GM10266 (cell line): ENCODE measurements around the gene PLCB1.

ENCODE experiments used
- DNase-seq: peaks from one replicate; pipeline ENCODE4 v3.0.0; 2012; ENCODE audit errors: extremely low spot score
- TF ChIP-seq, protein P1 (sequence below): IDR thresholded peaks from 2 replicates; pipeline ENCODE4 v1.5.1; 2012; ENCODE audit warnings: mild to moderate bottlenecking, low read depth; ENCODE audit not compliant: control insufficient read depth, insufficient read depth; ENCODE audit errors: missing control alignments

The PLCB1 gene

DNA sequence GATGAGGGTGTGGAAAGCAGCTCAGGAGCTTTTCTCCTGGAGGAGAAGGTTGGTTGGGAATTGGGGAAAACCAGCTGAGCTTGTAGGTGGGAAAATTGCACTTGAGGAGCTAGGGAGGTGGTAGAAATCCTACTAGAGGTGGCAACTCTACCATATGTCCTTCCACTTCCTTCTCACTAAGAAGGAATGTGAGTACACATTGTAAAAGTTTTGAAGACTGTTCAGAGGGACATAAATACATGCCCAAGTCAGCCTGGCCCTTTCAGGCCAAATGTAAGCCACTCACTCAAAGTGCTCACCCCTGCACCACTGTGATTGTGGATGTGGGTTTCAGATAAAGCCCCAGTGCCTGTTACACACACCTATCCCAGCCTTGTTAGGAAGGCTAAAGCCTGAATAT, 646.3 kb downstream of the PLCB1 start:
- no peak for DNase-seq
- TF ChIP-seq, protein P1, sequence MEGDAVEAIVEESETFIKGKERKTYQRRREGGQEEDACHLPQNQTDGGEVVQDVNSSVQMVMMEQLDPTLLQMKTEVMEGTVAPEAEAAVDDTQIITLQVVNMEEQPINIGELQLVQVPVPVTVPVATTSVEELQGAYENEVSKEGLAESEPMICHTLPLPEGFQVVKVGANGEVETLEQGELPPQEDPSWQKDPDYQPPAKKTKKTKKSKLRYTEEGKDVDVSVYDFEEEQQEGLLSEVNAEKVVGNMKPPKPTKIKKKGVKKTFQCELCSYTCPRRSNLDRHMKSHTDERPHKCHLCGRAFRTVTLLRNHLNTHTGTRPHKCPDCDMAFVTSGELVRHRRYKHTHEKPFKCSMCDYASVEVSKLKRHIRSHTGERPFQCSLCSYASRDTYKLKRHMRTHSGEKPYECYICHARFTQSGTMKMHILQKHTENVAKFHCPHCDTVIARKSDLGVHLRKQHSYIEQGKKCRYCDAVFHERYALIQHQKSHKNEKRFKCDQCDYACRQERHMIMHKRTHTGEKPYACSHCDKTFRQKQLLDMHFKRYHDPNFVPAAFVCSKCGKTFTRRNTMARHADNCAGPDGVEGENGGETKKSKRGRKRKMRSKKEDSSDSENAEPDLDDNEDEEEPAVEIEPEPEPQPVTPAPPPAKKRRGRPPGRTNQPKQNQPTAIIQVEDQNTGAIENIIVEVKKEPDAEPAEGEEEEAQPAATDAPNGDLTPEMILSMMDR: no peak

DNA sequence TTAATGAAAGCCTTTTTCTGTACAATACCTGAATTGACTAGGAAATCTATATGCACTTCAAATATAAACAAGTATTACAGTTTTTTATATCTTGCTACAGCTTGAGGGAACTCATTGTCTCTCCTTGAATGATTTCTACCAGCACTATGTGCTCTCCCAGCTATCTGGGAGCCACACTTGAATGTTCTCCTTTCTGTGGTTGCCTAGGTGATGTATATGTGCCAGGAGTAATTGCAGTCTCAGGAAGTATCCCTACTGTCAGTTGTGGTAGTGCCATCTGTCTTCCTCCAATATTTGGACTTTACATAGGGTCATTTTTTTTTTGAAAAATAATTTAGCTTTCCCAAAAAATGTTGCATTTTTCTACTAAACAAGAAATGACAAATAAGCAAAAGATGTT, 648.8 kb downstream of the PLCB1 start:
- TF ChIP-seq, protein P1: no peak
- DNase-seq: no peak

DNA sequence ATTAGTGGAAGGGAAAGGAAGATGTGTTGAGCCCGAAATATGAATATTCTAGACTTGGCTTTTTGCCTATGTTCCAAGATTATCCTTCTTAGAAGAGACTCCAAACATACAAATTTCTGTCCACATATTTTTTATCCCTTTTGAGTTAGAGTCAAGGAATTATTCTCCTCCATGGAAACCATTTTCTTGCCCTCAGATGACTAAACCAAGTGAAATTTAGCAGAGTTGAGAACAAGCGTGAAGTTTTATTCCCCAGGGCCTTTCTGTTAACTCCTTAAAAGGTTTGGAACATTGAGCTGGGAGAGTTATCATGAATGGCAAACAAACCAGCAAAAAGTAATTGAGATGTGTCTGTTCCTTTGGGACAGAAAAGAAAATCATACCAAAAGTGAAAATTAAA, 650.7 kb downstream of the PLCB1 start:
- DNase-seq: no peak
- TF ChIP-seq, protein P1: no peak

DNA sequence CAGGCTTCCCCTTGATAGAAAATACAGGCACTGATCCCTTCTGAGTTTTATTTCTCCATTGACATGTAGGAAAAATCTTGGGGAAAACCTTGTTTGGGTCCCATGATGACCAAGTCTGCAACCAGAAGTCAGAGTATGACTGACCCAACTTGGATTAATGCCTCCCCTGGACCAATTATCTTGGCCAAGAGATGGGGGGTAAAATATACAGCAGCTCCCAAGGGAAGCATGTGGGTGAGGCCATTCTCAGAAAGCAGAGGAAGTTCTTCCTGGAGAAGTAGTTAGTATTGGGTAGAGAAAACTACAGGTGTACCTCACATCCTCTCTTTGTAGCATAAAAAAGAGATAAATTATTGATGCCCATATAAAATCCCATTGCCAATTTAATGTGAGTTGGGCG, 651.7 kb downstream of the PLCB1 start:
- DNase-seq: no peak
- TF ChIP-seq, protein P1: no peak

DNA sequence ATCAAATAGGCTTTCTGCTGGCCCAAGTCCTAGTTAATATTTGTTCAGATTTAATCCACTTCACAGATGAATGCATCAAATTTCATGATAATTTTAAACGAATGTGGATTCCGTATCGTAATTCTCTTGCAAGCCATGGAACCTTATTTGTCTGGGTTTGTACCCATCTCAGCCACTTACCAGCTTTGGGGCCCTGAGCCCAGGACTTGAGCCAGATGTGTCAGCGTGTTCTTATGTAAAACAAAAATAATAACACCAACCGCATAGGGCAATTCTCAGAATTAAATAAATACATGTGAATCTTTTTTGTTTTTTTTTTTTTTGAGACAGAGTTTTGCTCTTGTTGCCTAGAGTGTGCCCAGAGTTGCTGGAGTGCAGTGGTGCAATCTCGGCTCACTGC, 654.3 kb downstream of the PLCB1 start:
- TF ChIP-seq, protein P1: no peak
- DNase-seq: no peak

DNA sequence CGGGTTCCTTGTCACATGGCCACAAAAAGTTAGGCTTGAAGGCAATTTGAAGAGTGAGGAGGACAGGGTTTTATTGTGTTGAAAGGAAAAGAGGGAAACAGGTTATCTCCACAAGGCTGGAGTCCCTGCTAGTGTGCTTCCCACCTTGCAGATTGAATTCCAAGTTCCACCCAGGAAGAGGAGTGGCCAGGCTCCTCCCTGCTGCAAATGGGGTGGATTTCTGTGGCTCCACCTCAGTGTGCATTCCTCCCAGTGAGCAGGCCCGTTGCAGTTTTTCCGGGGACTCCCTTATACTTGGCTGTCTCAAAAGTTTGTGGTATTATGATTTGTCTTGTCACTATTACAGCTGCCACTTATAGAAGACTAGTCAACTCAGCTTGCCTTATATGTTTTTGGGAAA, 655.0 kb downstream of the PLCB1 start:
- DNase-seq: no peak
- TF ChIP-seq, protein P1: no peak

DNA sequence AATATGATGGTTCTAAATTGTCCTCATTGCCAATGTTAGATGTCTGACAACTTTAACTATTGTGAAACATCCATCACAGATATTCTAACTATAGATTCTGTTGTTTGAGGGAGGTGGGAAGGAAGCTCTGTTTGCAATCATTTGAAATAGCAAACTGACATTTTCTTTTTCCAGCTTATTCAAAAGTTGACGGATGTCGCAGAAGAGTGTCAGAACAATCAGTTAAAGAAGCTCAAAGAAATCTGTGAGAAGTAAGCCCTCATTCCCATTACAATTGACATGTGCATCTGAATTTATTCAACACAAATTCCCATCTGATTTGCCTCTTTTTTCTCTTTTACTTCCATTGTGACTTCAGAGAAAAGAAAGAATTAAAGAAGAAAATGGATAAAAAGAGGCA, 656.2 kb downstream of the PLCB1 start:
- TF ChIP-seq, protein P1: no peak
- no peak for DNase-seq
